IPS DF 4.7 (cell line): Measurements from ENCODE around the gene ABCC1.
A peak's percentile ranks its signal among the peaks of the same experiment; 100 is the strongest.
"Not testable (repeated sequence)": the region's sequence is repeated elsewhere in the genome, so short reads cannot be mapped to it uniquely, and the experiment has no call there.

Experiments
- DNase-seq: peaks from one replicate; pipeline ENCODE4 v3.0.0-alpha.2; 2013; ENCODE audit warnings: low spot score; ENCODE audit errors: extremely low read depth

ABCC1 gene

GRCh38 chr16:16137110-16137509 is 187.7 kb downstream of the ABCC1 start:
- no peak for DNase-seq

- no peak for DNase-seq
Observed at GRCh38 chr16:16138034-16138635, 188.7 kb downstream of the ABCC1 start.

GRCh38 chr16:16139061-16139460 is 189.6 kb downstream of the ABCC1 start:
- DNase-seq = no peak

- DNase-seq = no peak
Observed at GRCh38 chr16:16139806-16140205, 190.4 kb downstream of the ABCC1 start.

- DNase-seq = no peak
Observed at GRCh38 chr16:16140537-16140936, 191.1 kb downstream of the ABCC1 start.

- DNase-seq = no peak
Observed at GRCh38 chr16:16141141-16141540, 191.7 kb downstream of the ABCC1 start.

GRCh38 chr16:16141784-16142396 is 192.5 kb downstream of the ABCC1 start:
- DNase-seq = no peak

GRCh38 chr16:16143038-16143763 is 193.8 kb downstream of the ABCC1 start:
- peak; percentile 30 for DNase-seq

- no peak for DNase-seq
Observed at GRCh38 chr16:16143931-16144330, 194.5 kb downstream of the ABCC1 start.

GRCh38 chr16:16144416-16144815 is 195.0 kb downstream of the ABCC1 start:
- DNase-seq = no peak

- DNase-seq = no peak
Observed at GRCh38 chr16:16145286-16145685, 195.9 kb downstream of the ABCC1 start.

GRCh38 chr16:16146380-16147315 is 197.2 kb downstream of the ABCC1 start:
- no peak for DNase-seq

GRCh38 chr16:16147316-16147999 is 198.0 kb downstream of the ABCC1 start:
- DNase-seq = no peak

- not testable (repeated sequence) for DNase-seq
Observed at GRCh38 chr16:16148000-16148599, 198.7 kb downstream of the ABCC1 start.

GRCh38 chr16:16148755-16149154 is 199.3 kb downstream of the ABCC1 start:
- DNase-seq = no peak

GRCh38 chr16:16149710-16150116 is 200.3 kb downstream of the ABCC1 start:
- no peak for DNase-seq

- no peak for DNase-seq
Observed at GRCh38 chr16:16150117-16150877, 200.9 kb downstream of the ABCC1 start.

- DNase-seq = no peak
Observed at GRCh38 chr16:16150878-16151152, 201.4 kb downstream of the ABCC1 start.

GRCh38 chr16:16151315-16151714 is 201.9 kb downstream of the ABCC1 start:
- no peak for DNase-seq

GRCh38 chr16:16153000-16153399 is 203.6 kb downstream of the ABCC1 start:
- not testable (repeated sequence) for DNase-seq
